Activated CD4-positive, alpha-beta T cell treated with anti-CD3 and anti-CD28 coated beads for 1 hour (primary cell): ENCODE results near the gene NCOA5.
"Not testable (repeated sequence)": the region's sequence is repeated elsewhere in the genome, so short reads cannot be mapped to it uniquely, and the experiment has no call there.

Experiments used
- DNase-seq: peaks from one replicate; pipeline ENCODE4 v3.0.0-alpha.2; 2020

Gene NCOA5

GRCh38 chr20:46119547-46119946 lies 29.8 kb upstream of the NCOA5 start:
- no peak for DNase-seq

GRCh38 chr20:46119028-46119546 lies 29.3 kb upstream of the NCOA5 start:
- no peak for DNase-seq

- no peak for DNase-seq
Measured at GRCh38 chr20:46118481-46119020, 28.8 kb upstream of the NCOA5 start.

- peak; percentile 55 for DNase-seq
Measured at GRCh38 chr20:46117704-46118467, 28.1 kb upstream of the NCOA5 start, which contains the start of gene CD40. Gene CD40, plus strand, starts transcription at chr20:46118314. Its CDS starts 30 bp downstream, at chr20:46118344.

- no peak for DNase-seq
Measured at GRCh38 chr20:46114449-46114848, 24.7 kb upstream of the NCOA5 start.

GRCh38 chr20:46113113-46113470 lies 23.3 kb upstream of the NCOA5 start:
- DNase-seq: no peak

- no peak for DNase-seq
Measured at GRCh38 chr20:46112430-46113112, 22.8 kb upstream of the NCOA5 start.

GRCh38 chr20:46111836-46112212 lies 22.1 kb upstream of the NCOA5 start:
- DNase-seq: no peak

GRCh38 chr20:46111028-46111835 lies 21.5 kb upstream of the NCOA5 start:
- DNase-seq: no peak

GRCh38 chr20:46108976-46109375 lies 19.2 kb upstream of the NCOA5 start:
- DNase-seq: no peak

- no peak for DNase-seq
Measured at GRCh38 chr20:46108435-46108841, 18.7 kb upstream of the NCOA5 start.

GRCh38 chr20:46107061-46107460 lies 17.3 kb upstream of the NCOA5 start:
- no peak for DNase-seq

GRCh38 chr20:46104262-46104661 lies 14.5 kb upstream of the NCOA5 start:
- no peak for DNase-seq

- no peak for DNase-seq
Measured at GRCh38 chr20:46102940-46103339, 13.2 kb upstream of the NCOA5 start.

GRCh38 chr20:46101957-46102356 lies 12.2 kb upstream of the NCOA5 start:
- no peak for DNase-seq

- no peak for DNase-seq
Measured at GRCh38 chr20:46100988-46101387, 11.2 kb upstream of the NCOA5 start.

GRCh38 chr20:46100444-46100843 lies 10.7 kb upstream of the NCOA5 start:
- DNase-seq: not testable (repeated sequence)

- DNase-seq: no peak
Measured at GRCh38 chr20:46099491-46100287, 9.9 kb upstream of the NCOA5 start.

- DNase-seq: no peak
Measured at GRCh38 chr20:46093531-46093930, 3.8 kb upstream of the NCOA5 start.

- not testable (repeated sequence) for DNase-seq
Measured at GRCh38 chr20:46091622-46092535, 2.1 kb upstream of the NCOA5 start.

- DNase-seq: no peak
Measured at GRCh38 chr20:46089167-46089416, 670 bp downstream of the NCOA5 start.
